Astrocyte (in vitro differentiated cells and primary cell): ENCODE measurements around the gene C16orf95.

Source experiments
- CTCF ChIP-seq: IDR thresholded peaks from 2 replicates; pipeline ENCODE4 v1.5.1; 2011; ENCODE audit warnings: low read depth, mild to moderate bottlenecking, inconsistent platforms, low read length, moderate library complexity; ENCODE audit not compliant: insufficient read depth
- EZH2 ChIP-seq: IDR thresholded peaks from 2 replicates; pipeline ENCODE4 v1.6.1; 2012; ENCODE audit warnings: mild to moderate bottlenecking, low read length, inconsistent platforms; ENCODE audit not compliant: insufficient read depth

- no peak for TF ChIP-seq CTCF
- TF ChIP-seq EZH2: no peak
Observed at GRCh38 chr16:87279094-87279658, 38.0 kb downstream of the C16orf95 start.
